ENCODE data around the gene TSPAN9. TPM values are rescaled to one million over a fixed set of nuclear protein-coding genes. Genes with fewer than 3 reads are reported as not detected.

Gene TSPAN9
- total RNA-seq, 1 experiment from 2014 or later: 35.5 TPM

DNA sequence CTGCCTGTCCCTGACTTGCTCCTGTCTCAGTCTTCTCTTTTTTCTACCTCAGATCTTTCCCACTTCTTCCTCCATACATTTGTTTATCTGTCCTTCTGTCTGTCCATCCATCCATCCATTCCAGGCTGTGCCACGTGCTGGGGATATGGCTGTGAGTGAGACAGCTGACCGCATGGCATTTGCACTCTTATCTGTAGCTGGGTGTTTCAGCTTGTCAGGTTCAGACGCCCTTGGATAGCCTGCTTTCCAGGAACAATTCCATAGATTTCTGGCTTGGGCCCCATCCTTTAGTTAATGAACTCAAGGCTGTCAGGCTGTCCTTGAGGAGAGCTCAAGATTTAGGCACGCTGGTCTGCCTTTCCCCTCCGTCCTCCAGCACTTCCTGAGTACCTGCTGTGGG, 116.6 kb downstream of the TSPAN9 start:
- no TSS peak for BruUV-seq (replicated peaks)
- peaks cover 17% of the 10 kb centered on the region for H3K4me1 ChIP-seq (ENCODE audit: insufficient read depth, low read length, poor library complexity, severe bottlenecking)
- DNase-seq (ENCODE audit: low spot score): no peak
- no peaks in the 10 kb centered on the region for H3K36me3 ChIP-seq (ENCODE audit: insufficient read depth, low read length, poor library complexity, severe bottlenecking)
- TF ChIP-seq, protein P1, sequence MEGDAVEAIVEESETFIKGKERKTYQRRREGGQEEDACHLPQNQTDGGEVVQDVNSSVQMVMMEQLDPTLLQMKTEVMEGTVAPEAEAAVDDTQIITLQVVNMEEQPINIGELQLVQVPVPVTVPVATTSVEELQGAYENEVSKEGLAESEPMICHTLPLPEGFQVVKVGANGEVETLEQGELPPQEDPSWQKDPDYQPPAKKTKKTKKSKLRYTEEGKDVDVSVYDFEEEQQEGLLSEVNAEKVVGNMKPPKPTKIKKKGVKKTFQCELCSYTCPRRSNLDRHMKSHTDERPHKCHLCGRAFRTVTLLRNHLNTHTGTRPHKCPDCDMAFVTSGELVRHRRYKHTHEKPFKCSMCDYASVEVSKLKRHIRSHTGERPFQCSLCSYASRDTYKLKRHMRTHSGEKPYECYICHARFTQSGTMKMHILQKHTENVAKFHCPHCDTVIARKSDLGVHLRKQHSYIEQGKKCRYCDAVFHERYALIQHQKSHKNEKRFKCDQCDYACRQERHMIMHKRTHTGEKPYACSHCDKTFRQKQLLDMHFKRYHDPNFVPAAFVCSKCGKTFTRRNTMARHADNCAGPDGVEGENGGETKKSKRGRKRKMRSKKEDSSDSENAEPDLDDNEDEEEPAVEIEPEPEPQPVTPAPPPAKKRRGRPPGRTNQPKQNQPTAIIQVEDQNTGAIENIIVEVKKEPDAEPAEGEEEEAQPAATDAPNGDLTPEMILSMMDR (conservative IDR thresholded peaks at IDR 0.05; ENCODE audit: low read depth, low read length): no peak
- TF ChIP-seq EZH2 (IDR thresholded peaks at IDR 0.05; ENCODE audit: borderline replicate concordance, low read depth, low read length, poor library complexity, severe bottlenecking): no peak
- H3K9me3 ChIP-seq (ENCODE audit: low read depth, low read length, poor library complexity, severe bottlenecking): no peaks in the 10 kb centered on the region
- H3K27me3 ChIP-seq (replicated peaks; ENCODE audit: insufficient read depth, low read depth, low read length, poor library complexity): no peaks in the 10 kb centered on the region
- H3K27ac ChIP-seq (ENCODE audit: low read depth, low read length, poor library complexity, severe bottlenecking): no peak overlapping the region
- ChIA-PET POLR2A (ENCODE audit: low non-redundant PET) (no interaction called here), CTCF (no interaction called here)
- intact Hi-C loops (cut with micrococcal nuclease; ENCODE audit: unreplicated experiment): no loop called here
- H3K4me3 ChIP-seq (ENCODE audit: low read depth, low read length, poor library complexity, severe bottlenecking): no peak overlapping the region

DNA sequence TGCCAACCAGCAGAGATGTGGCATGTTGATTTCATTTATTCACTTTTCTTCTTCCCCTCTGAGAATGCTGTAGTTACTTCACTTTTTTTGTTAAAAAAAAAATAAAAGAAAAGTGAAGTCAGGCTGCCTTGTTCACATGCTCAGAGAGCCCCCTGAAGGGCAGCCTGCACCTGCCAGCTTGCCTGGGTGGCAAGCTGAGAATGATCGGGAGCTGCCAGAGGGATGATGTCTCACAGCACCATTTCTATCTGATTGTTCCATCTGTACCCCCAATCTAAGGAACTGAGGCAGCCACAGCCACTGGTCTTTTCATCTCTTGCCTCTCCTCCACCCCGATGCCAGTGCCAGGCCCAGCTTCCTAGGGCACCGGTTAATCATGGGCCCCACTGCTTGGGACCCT, 118.2 kb downstream of the TSPAN9 start:
- POLR2A ChIA-PET (ENCODE audit: low non-redundant PET): no interaction called here
- H3K36me3 ChIP-seq (ENCODE audit: insufficient read depth, low read length, poor library complexity, severe bottlenecking): no peaks in the 10 kb centered on the region
- H3K9me3 ChIP-seq (ENCODE audit: low read depth, low read length, poor library complexity, severe bottlenecking): no peaks in the 10 kb centered on the region
- H3K27ac ChIP-seq (ENCODE audit: low read depth, low read length, poor library complexity, severe bottlenecking): no peak overlapping the region
- no peak overlapping the region for H3K4me3 ChIP-seq (ENCODE audit: low read depth, low read length, poor library complexity, severe bottlenecking)
- no TSS peak for BruUV-seq (replicated peaks)
- DNase-seq (ENCODE audit: low spot score): no peak
- peaks cover 26% of the 10 kb centered on the region for H3K4me1 ChIP-seq (ENCODE audit: insufficient read depth, low read length, poor library complexity, severe bottlenecking)
- no peaks in the 10 kb centered on the region for H3K27me3 ChIP-seq (replicated peaks; ENCODE audit: insufficient read depth, low read depth, low read length, poor library complexity)
- intact Hi-C loops (cut with micrococcal nuclease; ENCODE audit: unreplicated experiment): no loop called here
- TF ChIP-seq EZH2 (IDR thresholded peaks at IDR 0.05; ENCODE audit: borderline replicate concordance, low read depth, low read length, poor library complexity, severe bottlenecking): no peak
- TF ChIP-seq, protein P1 (conservative IDR thresholded peaks at IDR 0.05; ENCODE audit: low read depth, low read length): no peak
- CTCF ChIA-PET: no interaction called here

DNA sequence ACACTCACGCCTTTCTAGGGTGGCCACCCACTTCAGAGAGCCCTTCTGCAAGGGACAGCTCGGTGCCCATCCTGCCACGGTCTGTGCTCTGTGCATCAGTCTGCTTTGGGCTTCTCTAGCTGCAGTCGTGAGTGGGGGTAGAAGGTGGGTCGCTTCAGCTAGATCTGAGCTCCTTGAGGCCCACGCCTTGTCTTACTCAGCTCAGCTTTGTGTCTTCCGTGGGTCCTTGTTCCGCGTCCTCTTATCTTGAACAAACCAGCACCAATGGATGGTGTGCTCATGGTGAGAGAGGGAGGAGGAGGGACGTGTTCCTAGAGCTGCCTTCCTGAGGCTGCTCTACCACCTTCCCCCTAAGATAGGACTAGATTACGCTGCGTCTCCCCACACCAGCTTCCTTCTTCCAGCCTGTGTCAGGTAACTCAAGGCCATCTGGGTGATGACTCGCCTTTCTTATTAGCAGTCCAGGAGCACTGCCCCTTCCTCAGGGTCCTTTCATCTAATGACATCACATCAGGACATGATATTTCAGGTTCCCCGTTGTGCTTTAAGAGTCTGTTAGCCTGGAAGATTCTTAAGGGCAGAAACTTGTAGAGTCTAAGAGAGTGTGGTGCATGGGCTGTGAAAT, 118.8 kb downstream of the TSPAN9 start:
- H3K4me3 ChIP-seq (ENCODE audit: low read depth, low read length, poor library complexity, severe bottlenecking): no peak overlapping the region
- H3K27ac ChIP-seq (ENCODE audit: low read depth, low read length, poor library complexity, severe bottlenecking): no peak overlapping the region
- POLR2A ChIA-PET (ENCODE audit: low non-redundant PET): interaction anchor here (1.2 kb wide), 1 partner anchor 38 kb away, joined by 3 read pairs; no protein-coding TSS in a partner anchor
- no peaks in the 10 kb centered on the region for H3K36me3 ChIP-seq (ENCODE audit: insufficient read depth, low read length, poor library complexity, severe bottlenecking)
- CTCF ChIA-PET: no interaction called here
- TF ChIP-seq, protein P1 (conservative IDR thresholded peaks at IDR 0.05; ENCODE audit: low read depth, low read length): no peak
- no peak for TF ChIP-seq EZH2 (IDR thresholded peaks at IDR 0.05; ENCODE audit: borderline replicate concordance, low read depth, low read length, poor library complexity, severe bottlenecking)
- peaks cover 6% of the 10 kb centered on the region for H3K27me3 ChIP-seq (replicated peaks; ENCODE audit: insufficient read depth, low read depth, low read length, poor library complexity)
- no peak for DNase-seq (ENCODE audit: low spot score)
- intact Hi-C loops (cut with micrococcal nuclease; ENCODE audit: unreplicated experiment): no loop called here
- H3K9me3 ChIP-seq (ENCODE audit: low read depth, low read length, poor library complexity, severe bottlenecking): no peaks in the 10 kb centered on the region
- H3K4me1 ChIP-seq (ENCODE audit: insufficient read depth, low read length, poor library complexity, severe bottlenecking): peaks cover 27% of the 10 kb centered on the region
- BruUV-seq (replicated peaks): no TSS peak
